ENCODE results near the gene PRPH2. TPM values are rescaled to one million over a fixed set of nuclear protein-coding genes. Genes with fewer than 3 reads are reported as not detected.

Gene PRPH2
- total RNA-seq, 1 experiment from 2014 or later, result 1.0 TPM

- TF ChIP-seq ELF4 (CRISPR knock-in tag; IDR thresholded peaks at IDR 0.05; ENCODE audit: low read depth) (no peak), TP53 (CRISPR knock-in tag; IDR thresholded peaks at IDR 0.05) (no peak), ATF1 (CRISPR knock-in tag; IDR thresholded peaks at IDR 0.05) (no peak), CBFB (CRISPR knock-in tag; IDR thresholded peaks at IDR 0.05; ENCODE audit: low read depth) (no peak)
These were observed 6.5 kb downstream of the PRPH2 start (continued) for GRCh38 chr6:42715871-42716270.

GRCh38 chr6:42714098-42714761, 8.2 kb downstream of the PRPH2 start:
- H3K9me3 Mint-ChIP-seq, result peaks cover 21% of the 10 kb centered on the region
- ChIA-PET CTCF (interaction anchor here (2.0 kb wide), 1 partner anchor 12 kb away, joined by 6 read pairs; no protein-coding TSS in a partner anchor), POLR2A (no interaction called here)
- TF ChIP-seq, protein P1, sequence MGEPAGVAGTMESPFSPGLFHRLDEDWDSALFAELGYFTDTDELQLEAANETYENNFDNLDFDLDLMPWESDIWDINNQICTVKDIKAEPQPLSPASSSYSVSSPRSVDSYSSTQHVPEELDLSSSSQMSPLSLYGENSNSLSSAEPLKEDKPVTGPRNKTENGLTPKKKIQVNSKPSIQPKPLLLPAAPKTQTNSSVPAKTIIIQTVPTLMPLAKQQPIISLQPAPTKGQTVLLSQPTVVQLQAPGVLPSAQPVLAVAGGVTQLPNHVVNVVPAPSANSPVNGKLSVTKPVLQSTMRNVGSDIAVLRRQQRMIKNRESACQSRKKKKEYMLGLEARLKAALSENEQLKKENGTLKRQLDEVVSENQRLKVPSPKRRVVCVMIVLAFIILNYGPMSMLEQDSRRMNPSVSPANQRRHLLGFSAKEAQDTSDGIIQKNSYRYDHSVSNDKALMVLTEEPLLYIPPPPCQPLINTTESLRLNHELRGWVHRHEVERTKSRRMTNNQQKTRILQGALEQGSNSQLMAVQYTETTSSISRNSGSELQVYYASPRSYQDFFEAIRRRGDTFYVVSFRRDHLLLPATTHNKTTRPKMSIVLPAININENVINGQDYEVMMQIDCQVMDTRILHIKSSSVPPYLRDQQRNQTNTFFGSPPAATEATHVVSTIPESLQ (CRISPR knock-in tag; IDR thresholded peaks at IDR 0.05), result no peak
- no peak for TF ChIP-seq ESRRA (CRISPR knock-in tag; IDR thresholded peaks at IDR 0.05; ENCODE audit: borderline replicate concordance)
- TF ChIP-seq, protein P2, sequence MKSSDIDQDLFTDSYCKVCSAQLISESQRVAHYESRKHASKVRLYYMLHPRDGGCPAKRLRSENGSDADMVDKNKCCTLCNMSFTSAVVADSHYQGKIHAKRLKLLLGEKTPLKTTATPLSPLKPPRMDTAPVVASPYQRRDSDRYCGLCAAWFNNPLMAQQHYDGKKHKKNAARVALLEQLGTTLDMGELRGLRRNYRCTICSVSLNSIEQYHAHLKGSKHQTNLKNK (CRISPR knock-in tag; IDR thresholded peaks at IDR 0.05), result no peak
- peaks cover 9% of the 10 kb centered on the region for H3K4me1 Mint-ChIP-seq
- H3K4me3 Mint-ChIP-seq, result no peak overlapping the region
- peaks cover 8% of the 10 kb centered on the region for H3K27me3 Mint-ChIP-seq (ENCODE audit: low read depth)
- no peak overlapping the region for H3K27ac Mint-ChIP-seq
- ATAC-seq, result no peak
- peaks cover 9% of the 10 kb centered on the region for H3K36me3 Mint-ChIP-seq
- no peak for DNase-seq (ENCODE audit: low spot score)

DNA sequence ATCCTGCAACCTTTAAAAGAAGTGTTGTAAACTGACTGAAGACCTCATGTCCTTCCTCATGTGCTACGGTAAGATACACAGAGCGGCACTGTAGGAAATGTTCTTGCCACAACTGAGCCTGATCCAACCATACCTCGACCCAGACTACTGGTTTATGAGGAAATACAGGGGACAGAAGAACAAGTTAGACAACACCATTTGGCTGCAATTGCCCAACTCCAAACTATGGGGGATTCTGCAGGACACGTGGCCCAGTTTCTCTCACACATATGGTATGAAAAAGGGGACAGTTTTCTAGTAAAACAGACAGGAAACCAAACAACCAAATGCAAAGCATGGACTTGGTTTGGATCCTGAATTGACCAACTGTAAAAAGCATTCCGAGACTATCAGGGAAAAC, 10.5 kb downstream of the PRPH2 start:
- H3K9me3 Mint-ChIP-seq, result peaks cover 21% of the 10 kb centered on the region
- TF ChIP-seq ZNF232 (CRISPR knock-in tag; IDR thresholded peaks at IDR 0.05) (no peak), EMX1 (CRISPR knock-in tag; IDR thresholded peaks at IDR 0.05) (no peak), MXD4 (CRISPR knock-in tag; IDR thresholded peaks at IDR 0.05; ENCODE audit: borderline replicate concordance) (no peak), ZNF423 (CRISPR knock-in tag; IDR thresholded peaks at IDR 0.05) (no peak), MYBL2 (CRISPR knock-in tag; IDR thresholded peaks at IDR 0.05) (no peak), ELF4 (CRISPR knock-in tag; IDR thresholded peaks at IDR 0.05; ENCODE audit: low read depth) (no peak), FOXK1 (CRISPR knock-in tag; IDR thresholded peaks at IDR 0.05) (no peak)
- TF ChIP-seq, protein P3, sequence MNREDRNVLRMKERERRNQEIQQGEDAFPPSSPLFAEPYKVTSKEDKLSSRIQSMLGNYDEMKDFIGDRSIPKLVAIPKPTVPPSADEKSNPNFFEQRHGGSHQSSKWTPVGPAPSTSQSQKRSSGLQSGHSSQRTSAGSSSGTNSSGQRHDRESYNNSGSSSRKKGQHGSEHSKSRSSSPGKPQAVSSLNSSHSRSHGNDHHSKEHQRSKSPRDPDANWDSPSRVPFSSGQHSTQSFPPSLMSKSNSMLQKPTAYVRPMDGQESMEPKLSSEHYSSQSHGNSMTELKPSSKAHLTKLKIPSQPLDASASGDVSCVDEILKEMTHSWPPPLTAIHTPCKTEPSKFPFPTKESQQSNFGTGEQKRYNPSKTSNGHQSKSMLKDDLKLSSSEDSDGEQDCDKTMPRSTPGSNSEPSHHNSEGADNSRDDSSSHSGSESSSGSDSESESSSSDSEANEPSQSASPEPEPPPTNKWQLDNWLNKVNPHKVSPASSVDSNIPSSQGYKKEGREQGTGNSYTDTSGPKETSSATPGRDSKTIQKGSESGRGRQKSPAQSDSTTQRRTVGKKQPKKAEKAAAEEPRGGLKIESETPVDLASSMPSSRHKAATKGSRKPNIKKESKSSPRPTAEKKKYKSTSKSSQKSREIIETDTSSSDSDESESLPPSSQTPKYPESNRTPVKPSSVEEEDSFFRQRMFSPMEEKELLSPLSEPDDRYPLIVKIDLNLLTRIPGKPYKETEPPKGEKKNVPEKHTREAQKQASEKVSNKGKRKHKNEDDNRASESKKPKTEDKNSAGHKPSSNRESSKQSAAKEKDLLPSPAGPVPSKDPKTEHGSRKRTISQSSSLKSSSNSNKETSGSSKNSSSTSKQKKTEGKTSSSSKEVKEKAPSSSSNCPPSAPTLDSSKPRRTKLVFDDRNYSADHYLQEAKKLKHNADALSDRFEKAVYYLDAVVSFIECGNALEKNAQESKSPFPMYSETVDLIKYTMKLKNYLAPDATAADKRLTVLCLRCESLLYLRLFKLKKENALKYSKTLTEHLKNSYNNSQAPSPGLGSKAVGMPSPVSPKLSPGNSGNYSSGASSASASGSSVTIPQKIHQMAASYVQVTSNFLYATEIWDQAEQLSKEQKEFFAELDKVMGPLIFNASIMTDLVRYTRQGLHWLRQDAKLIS (CRISPR knock-in tag; IDR thresholded peaks at IDR 0.05; ENCODE audit: borderline replicate concordance), result no peak
- TF ChIP-seq, protein P4, sequence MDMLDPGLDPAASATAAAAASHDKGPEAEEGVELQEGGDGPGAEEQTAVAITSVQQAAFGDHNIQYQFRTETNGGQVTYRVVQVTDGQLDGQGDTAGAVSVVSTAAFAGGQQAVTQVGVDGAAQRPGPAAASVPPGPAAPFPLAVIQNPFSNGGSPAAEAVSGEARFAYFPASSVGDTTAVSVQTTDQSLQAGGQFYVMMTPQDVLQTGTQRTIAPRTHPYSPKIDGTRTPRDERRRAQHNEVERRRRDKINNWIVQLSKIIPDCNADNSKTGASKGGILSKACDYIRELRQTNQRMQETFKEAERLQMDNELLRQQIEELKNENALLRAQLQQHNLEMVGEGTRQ (CRISPR knock-in tag; IDR thresholded peaks at IDR 0.05), result no peak
- TF ChIP-seq, protein P1 (CRISPR knock-in tag; IDR thresholded peaks at IDR 0.05), result no peak
- TF ChIP-seq, protein P5, sequence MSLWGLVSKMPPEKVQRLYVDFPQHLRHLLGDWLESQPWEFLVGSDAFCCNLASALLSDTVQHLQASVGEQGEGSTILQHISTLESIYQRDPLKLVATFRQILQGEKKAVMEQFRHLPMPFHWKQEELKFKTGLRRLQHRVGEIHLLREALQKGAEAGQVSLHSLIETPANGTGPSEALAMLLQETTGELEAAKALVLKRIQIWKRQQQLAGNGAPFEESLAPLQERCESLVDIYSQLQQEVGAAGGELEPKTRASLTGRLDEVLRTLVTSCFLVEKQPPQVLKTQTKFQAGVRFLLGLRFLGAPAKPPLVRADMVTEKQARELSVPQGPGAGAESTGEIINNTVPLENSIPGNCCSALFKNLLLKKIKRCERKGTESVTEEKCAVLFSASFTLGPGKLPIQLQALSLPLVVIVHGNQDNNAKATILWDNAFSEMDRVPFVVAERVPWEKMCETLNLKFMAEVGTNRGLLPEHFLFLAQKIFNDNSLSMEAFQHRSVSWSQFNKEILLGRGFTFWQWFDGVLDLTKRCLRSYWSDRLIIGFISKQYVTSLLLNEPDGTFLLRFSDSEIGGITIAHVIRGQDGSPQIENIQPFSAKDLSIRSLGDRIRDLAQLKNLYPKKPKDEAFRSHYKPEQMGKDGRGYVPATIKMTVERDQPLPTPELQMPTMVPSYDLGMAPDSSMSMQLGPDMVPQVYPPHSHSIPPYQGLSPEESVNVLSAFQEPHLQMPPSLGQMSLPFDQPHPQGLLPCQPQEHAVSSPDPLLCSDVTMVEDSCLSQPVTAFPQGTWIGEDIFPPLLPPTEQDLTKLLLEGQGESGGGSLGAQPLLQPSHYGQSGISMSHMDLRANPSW (CRISPR knock-in tag; conservative IDR thresholded peaks at IDR 0.05; ENCODE audit: low read depth), result no peak
- peaks cover 9% of the 10 kb centered on the region for H3K4me1 Mint-ChIP-seq
- H3K27ac Mint-ChIP-seq, result no peak overlapping the region
- H3K36me3 Mint-ChIP-seq, result peaks cover 9% of the 10 kb centered on the region
- ATAC-seq (no peak), DNase-seq (ENCODE audit: low spot score) (no peak)
- H3K4me3 Mint-ChIP-seq, result no peak overlapping the region
- ChIA-PET CTCF (interaction anchor here (1.1 kb wide), 1 partner anchor 15 kb away, joined by 5 read pairs; no protein-coding TSS in a partner anchor), POLR2A (no interaction called here)
- H3K27me3 Mint-ChIP-seq (ENCODE audit: low read depth), result peaks cover 8% of the 10 kb centered on the region
